OCI-LY7 (cell line): ENCODE measurements around the gene COBL.

Experiments
- EZH2phosphoT487 ChIP-seq: fragments of 200-600 bp; sonication (generic); IDR thresholded peaks from 2 replicates; pipeline ENCODE4 v1.6.1; 2018; ENCODE audit warnings: low read depth, borderline replicate concordance, mild to moderate bottlenecking, mixed run types, antibody characterized with exemption, low read length, moderate library complexity, mixed read lengths
- TF ChIP-seq, protein P1 (sequence below): fragments of 200-600 bp; sonication (generic); conservative IDR thresholded peaks from 2 replicates; pipeline ENCODE4 v1.5.1; 2014; ENCODE audit warnings: mild to moderate bottlenecking, antibody characterized with exemption, low read length, moderate library complexity, mixed read lengths

- TF ChIP-seq, protein P1, sequence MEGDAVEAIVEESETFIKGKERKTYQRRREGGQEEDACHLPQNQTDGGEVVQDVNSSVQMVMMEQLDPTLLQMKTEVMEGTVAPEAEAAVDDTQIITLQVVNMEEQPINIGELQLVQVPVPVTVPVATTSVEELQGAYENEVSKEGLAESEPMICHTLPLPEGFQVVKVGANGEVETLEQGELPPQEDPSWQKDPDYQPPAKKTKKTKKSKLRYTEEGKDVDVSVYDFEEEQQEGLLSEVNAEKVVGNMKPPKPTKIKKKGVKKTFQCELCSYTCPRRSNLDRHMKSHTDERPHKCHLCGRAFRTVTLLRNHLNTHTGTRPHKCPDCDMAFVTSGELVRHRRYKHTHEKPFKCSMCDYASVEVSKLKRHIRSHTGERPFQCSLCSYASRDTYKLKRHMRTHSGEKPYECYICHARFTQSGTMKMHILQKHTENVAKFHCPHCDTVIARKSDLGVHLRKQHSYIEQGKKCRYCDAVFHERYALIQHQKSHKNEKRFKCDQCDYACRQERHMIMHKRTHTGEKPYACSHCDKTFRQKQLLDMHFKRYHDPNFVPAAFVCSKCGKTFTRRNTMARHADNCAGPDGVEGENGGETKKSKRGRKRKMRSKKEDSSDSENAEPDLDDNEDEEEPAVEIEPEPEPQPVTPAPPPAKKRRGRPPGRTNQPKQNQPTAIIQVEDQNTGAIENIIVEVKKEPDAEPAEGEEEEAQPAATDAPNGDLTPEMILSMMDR, result no peak
- no peak for TF ChIP-seq EZH2phosphoT487
Measured at GRCh38 chr7:51059504-51060142, 257.0 kb downstream of the COBL start.
